SU-DHL-6 (cell line): ENCODE results near the gene KRTAP5-6.
A peak's percentile ranks its signal among the peaks of the same experiment; 100 is the strongest.

Experiments used
- H2AFZ ChIP-seq: fragments of 200-600 bp; sonication (generic); 2 replicates; pipeline ENCODE4 v1.6.1; 2014; ENCODE audit warnings: low read depth, mild to moderate bottlenecking, moderate library complexity, mixed read lengths, antibody characterized with exemption, low read length; ENCODE audit not compliant: severe bottlenecking
- H3F3A ChIP-seq: fragments of 200-600 bp; shearing (Covaris generic); 2 replicates; pipeline ENCODE4 v1.6.0; 2016; ENCODE audit warnings: antibody characterized with exemption, mild to moderate bottlenecking; ENCODE audit not compliant: insufficient read depth
- H3K27ac ChIP-seq: fragments of 200-600 bp; sonication (generic); 2 replicates; pipeline ENCODE4 v1.5.1; 2016; ENCODE audit warnings: low read depth, mild to moderate bottlenecking, low read length, moderate library complexity, mixed read lengths
- H3K27me3 ChIP-seq: fragments of 200-600 bp; sonication (generic), shearing (Covaris generic); 2 replicates; pipeline ENCODE4 v1.6.0; 2014; ENCODE audit warnings: mild to moderate bottlenecking, low read length
- H3K36me3 ChIP-seq: fragments of 200-600 bp; sonication (generic); 2 replicates; pipeline ENCODE4 v1.6.1; 2014; ENCODE audit warnings: mild to moderate bottlenecking, low read length, mixed read lengths
- H3K4me2 ChIP-seq: fragments of 300-600, 200-600 bp; shearing (Covaris generic), sonication (generic); 2 replicates; pipeline ENCODE4 v1.6.0; 2014; ENCODE audit warnings: low read length, low read depth, mild to moderate bottlenecking; ENCODE audit not compliant: poor library complexity, severe bottlenecking
- H3K4me3 ChIP-seq: fragments of 200-600 bp; sonication (generic); 2 replicates; pipeline ENCODE4 v1.5.1; 2014; ENCODE audit warnings: antibody characterized with exemption, low read length, mild to moderate bottlenecking, mixed read lengths; ENCODE audit not compliant: insufficient read depth, poor library complexity, severe bottlenecking
- H3K79me2 ChIP-seq: fragments of 200-600 bp; sonication (generic); 2 replicates; pipeline ENCODE4 v1.6.1; 2014; ENCODE audit warnings: mild to moderate bottlenecking, low read length, moderate library complexity; ENCODE audit not compliant: insufficient read depth
- H3K9ac ChIP-seq: fragments of 200-600 bp; sonication (generic); 2 replicates; pipeline ENCODE4 v1.7.0; 2014; ENCODE audit warnings: mild to moderate bottlenecking, low read length
- H3K9me2 ChIP-seq: fragments of 200-600 bp; sonication (generic); replicated peaks from 2 replicates; pipeline ENCODE4 v1.6.1; 2014; ENCODE audit warnings: low read length; ENCODE audit not compliant: insufficient read depth
- H3K9me3 ChIP-seq: fragments of 200-600 bp; sonication (generic); 2 replicates; pipeline ENCODE4 v1.6.1; 2014; ENCODE audit warnings: low read length, mixed read lengths; ENCODE audit not compliant: insufficient read depth
- H4K20me1 ChIP-seq: fragments of 200-600 bp; sonication (generic); 2 replicates; pipeline ENCODE4 v1.6.1; 2014; ENCODE audit warnings: low read depth, mild to moderate bottlenecking, antibody characterized with exemption, low read length, moderate library complexity, mixed read lengths
- EZH2phosphoT487 ChIP-seq: fragments of 200-600 bp; sonication (generic), shearing (Covaris generic); conservative IDR thresholded peaks from 2 replicates; pipeline ENCODE4 v1.6.1; 2018; ENCODE audit warnings: mild to moderate bottlenecking, antibody characterized with exemption, low read length, moderate library complexity, mixed read lengths
- TF ChIP-seq, protein P1 (sequence below): fragments of 200-600 bp; sonication (generic); IDR thresholded peaks from one replicate; pipeline ENCODE4 v1.5.1; 2017; ENCODE audit warnings: antibody characterized with exemption, mild to moderate bottlenecking, low read length, moderate library complexity; ENCODE audit not compliant: insufficient read depth, poor library complexity, severe bottlenecking

Gene KRTAP5-6

DNA sequence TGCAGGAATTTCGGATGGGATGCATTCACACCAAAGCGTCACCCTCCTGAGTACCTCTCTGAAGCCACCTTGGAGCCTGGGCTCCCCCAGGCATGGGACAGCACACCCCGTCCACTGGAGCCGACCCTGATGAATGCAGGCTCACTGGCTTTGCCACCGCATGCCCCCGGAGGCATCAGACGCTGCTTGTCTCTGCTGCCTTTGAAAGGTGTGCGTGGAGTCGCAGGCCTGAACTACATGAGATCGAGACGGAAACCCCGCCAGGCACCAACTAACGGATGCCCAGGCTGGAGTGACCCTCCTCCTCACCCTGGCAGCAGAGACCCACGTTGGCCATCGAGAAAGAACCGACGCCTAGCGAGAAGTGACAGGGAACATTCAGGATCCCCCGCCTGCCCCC is 45.0 kb upstream of the KRTAP5-6 start:
- H3K36me3 ChIP-seq = no peaks in the 10 kb centered on the region
- TF ChIP-seq EZH2phosphoT487 = no peak
- TF ChIP-seq, protein P1, sequence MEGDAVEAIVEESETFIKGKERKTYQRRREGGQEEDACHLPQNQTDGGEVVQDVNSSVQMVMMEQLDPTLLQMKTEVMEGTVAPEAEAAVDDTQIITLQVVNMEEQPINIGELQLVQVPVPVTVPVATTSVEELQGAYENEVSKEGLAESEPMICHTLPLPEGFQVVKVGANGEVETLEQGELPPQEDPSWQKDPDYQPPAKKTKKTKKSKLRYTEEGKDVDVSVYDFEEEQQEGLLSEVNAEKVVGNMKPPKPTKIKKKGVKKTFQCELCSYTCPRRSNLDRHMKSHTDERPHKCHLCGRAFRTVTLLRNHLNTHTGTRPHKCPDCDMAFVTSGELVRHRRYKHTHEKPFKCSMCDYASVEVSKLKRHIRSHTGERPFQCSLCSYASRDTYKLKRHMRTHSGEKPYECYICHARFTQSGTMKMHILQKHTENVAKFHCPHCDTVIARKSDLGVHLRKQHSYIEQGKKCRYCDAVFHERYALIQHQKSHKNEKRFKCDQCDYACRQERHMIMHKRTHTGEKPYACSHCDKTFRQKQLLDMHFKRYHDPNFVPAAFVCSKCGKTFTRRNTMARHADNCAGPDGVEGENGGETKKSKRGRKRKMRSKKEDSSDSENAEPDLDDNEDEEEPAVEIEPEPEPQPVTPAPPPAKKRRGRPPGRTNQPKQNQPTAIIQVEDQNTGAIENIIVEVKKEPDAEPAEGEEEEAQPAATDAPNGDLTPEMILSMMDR = no peak
- no peak overlapping the region for H3K4me3 ChIP-seq
- no peak overlapping the region for H3K9ac ChIP-seq
- no peak overlapping the region for H3K27ac ChIP-seq
- H3K79me2 ChIP-seq = no peaks in the 10 kb centered on the region
- no peaks in the 10 kb centered on the region for H4K20me1 ChIP-seq
- no peaks in the 10 kb centered on the region for H3K9me2 ChIP-seq
- no peaks in the 10 kb centered on the region for H3K9me3 ChIP-seq
- no peaks in the 10 kb centered on the region for H3F3A ChIP-seq
- H3K4me2 ChIP-seq = no peak overlapping the region
- H2AFZ ChIP-seq = no peak overlapping the region
- H3K27me3 ChIP-seq = no peaks in the 10 kb centered on the region

DNA sequence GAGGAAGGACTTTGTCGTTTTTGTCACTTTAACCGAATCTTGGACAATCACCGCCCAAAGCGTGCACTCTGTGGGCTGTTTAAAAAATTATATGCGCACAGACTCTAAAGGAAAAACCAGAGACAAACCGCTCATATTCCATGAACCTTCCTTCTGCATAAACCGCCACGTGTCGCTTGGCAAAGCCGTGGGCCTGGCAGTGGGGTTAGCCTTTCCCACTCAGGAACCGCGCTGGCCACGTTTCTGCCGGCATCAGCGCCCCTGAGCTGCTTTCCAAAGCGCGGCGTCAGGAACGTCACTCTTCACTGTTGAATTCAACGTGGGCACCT is 44.6 kb upstream of the KRTAP5-6 start:
- no peaks in the 10 kb centered on the region for H3K36me3 ChIP-seq
- no peaks in the 10 kb centered on the region for H3K27me3 ChIP-seq
- no peak for TF ChIP-seq EZH2phosphoT487
- TF ChIP-seq, protein P1 = no peak
- H3K9ac ChIP-seq = no peak overlapping the region
- no peaks in the 10 kb centered on the region for H3F3A ChIP-seq
- H3K9me2 ChIP-seq = no peaks in the 10 kb centered on the region
- H3K27ac ChIP-seq = no peak overlapping the region
- H3K4me3 ChIP-seq = no peak overlapping the region
- no peaks in the 10 kb centered on the region for H4K20me1 ChIP-seq
- H3K79me2 ChIP-seq = no peaks in the 10 kb centered on the region
- no peak overlapping the region for H3K4me2 ChIP-seq
- H2AFZ ChIP-seq = no peak overlapping the region
- no peaks in the 10 kb centered on the region for H3K9me3 ChIP-seq

DNA sequence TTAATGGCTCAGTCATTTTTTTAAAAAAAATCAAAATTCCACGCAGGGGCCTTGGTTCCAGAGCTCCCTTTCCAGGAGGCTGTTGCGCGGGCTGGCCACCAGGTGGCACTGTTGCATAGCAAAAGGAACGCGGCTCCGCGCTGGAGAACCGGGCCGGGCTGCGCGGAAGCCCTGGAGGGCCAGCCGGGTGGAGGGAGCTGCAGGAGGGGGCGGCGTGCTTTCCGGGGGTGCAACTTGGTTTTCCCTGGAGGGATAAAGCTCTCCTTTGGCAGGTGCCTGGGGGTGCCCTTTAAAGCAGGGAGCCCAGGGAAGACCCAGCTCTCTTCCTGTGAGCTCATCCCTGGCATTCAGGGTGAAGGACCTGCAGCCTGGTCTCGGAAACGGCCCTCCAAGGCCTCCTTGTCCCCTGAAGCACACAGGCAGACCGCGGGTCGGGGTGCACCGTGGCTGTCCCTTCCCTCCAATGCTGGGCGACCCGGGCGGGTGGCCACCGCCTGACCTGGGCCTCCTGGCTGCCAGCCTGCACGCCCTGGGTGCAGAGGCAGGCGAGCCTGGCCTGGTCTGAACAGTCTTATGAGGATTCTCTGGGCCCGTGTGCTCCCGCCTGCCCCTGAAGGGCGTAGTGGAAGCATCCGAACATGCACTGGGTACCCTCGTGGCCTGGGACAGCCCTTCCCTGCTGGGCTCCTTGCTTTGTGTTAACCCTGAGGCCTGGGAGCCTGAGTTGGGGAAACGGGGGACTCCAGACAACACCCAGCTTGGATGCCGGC is 44.0 kb upstream of the KRTAP5-6 start:
- no peaks in the 10 kb centered on the region for H3K36me3 ChIP-seq
- no peaks in the 10 kb centered on the region for H3K79me2 ChIP-seq
- H3K9ac ChIP-seq = no peak overlapping the region
- H3K27ac ChIP-seq = no peak overlapping the region
- no peaks in the 10 kb centered on the region for H4K20me1 ChIP-seq
- H3F3A ChIP-seq = no peaks in the 10 kb centered on the region
- no peaks in the 10 kb centered on the region for H3K27me3 ChIP-seq
- H3K4me2 ChIP-seq = no peak overlapping the region
- no peak overlapping the region for H3K4me3 ChIP-seq
- H3K9me3 ChIP-seq = no peaks in the 10 kb centered on the region
- no peaks in the 10 kb centered on the region for H3K9me2 ChIP-seq
- TF ChIP-seq, protein P1 = peak; percentile 100
- no peak for TF ChIP-seq EZH2phosphoT487
- no peak overlapping the region for H2AFZ ChIP-seq
